Measurements from ENCODE around the gene COMMD10. TPM values are rescaled to one million over a fixed set of nuclear protein-coding genes. Genes with fewer than 3 reads are reported as not detected.

The COMMD10 gene
- total and polyA plus RNA-seq, 2 of the 4 experiments (the other 2 are of a cell fraction), result 12.8 to 20.4 TPM

GRCh38 chr5:116135344-116135743, 50.5 kb downstream of the COMMD10 start:
- BruUV-seq (replicated peaks), result no TSS peak
- no peaks in the 10 kb centered on the region for H3K9me1 ChIP-seq (ENCODE audit: insufficient read depth, low read length)
- TF ChIP-seq ELK1 (IDR thresholded peaks at IDR 0.05; ENCODE audit: borderline replicate concordance, low read depth, low read length), result no peak
- no peak for TF ChIP-seq NFE2L2 (IDR thresholded peaks at IDR 0.05; ENCODE audit: low read depth, low read length)
- TF ChIP-seq RFX5 (IDR thresholded peaks at IDR 0.05; ENCODE audit: low read depth, low read length), result no peak
- TF ChIP-seq BHLHE40 (IDR thresholded peaks at IDR 0.05; ENCODE audit: low read depth, low read length), result no peak
- TF ChIP-seq CTCF (conservative IDR thresholded peaks at IDR 0.05; ENCODE audit: low read depth, low read length), result no peak
- TF ChIP-seq CHD1 (IDR thresholded peaks at IDR 0.05; ENCODE audit: low read depth, low read length), result no peak
- no peak for TF ChIP-seq POLR2A (IDR thresholded peaks at IDR 0.05; ENCODE audit: low read depth, low read length)
- no peak for TF ChIP-seq MAZ (IDR thresholded peaks at IDR 0.05; ENCODE audit: borderline replicate concordance, low read depth, low read length)
- no peak for TF ChIP-seq MAFK (IDR thresholded peaks at IDR 0.05; ENCODE audit: low read depth, low read length)
- no peak for TF ChIP-seq RCOR1 (IDR thresholded peaks at IDR 0.05; ENCODE audit: insufficient replicate concordance, low read length)
- no peak for TF ChIP-seq FOS (IDR thresholded peaks at IDR 0.05; ENCODE audit: low read depth, low read length)
- TF ChIP-seq CEBPB (IDR thresholded peaks at IDR 0.05; ENCODE audit: low read depth, low read length), result no peak
- TF ChIP-seq RAD21 (IDR thresholded peaks at IDR 0.05; ENCODE audit: low read length), result no peak
- no peak for TF ChIP-seq USF2 (IDR thresholded peaks at IDR 0.05; ENCODE audit: low read depth, low read length)
- TF ChIP-seq MXI1 (IDR thresholded peaks at IDR 0.05; ENCODE audit: borderline replicate concordance, low read depth, low read length), result no peak
- TF ChIP-seq SMC3 (IDR thresholded peaks at IDR 0.05; ENCODE audit: low read depth, low read length), result no peak
- H3K14ac ChIP-seq (replicated peaks; ENCODE audit: low read depth, low read length), result no peak overlapping the region
- no peak overlapping the region for H2BK120ac ChIP-seq (ENCODE audit: low read depth, low read length)
- in situ Hi-C loops (cut with MboI; ENCODE audit: low sequenced_read_pairs) (no loop called here), intact Hi-C loops (cut with micrococcal nuclease) (loop anchor here (5.0 kb wide), 2 partner anchors 227 to 437 kb away; partner anchors contain the start of gene SEMA6A), dilution Hi-C loops (cut with HindIII; ENCODE audit: low sequenced_read_pairs, unreplicated experiment) (no loop called here)
- no peak overlapping the region for H3K9ac ChIP-seq (ENCODE audit: low read depth, low read length)
- H3K4me2 ChIP-seq (ENCODE audit: low read depth, low read length), result no peak overlapping the region
- H3K18ac ChIP-seq (ENCODE audit: low read depth, low read length), result no peak overlapping the region
- H2AK9ac ChIP-seq (replicated peaks; ENCODE audit: low read depth, low read length, poor library complexity), result no peak overlapping the region
- no peak overlapping the region for H4K91ac ChIP-seq (ENCODE audit: insufficient read depth, low read depth, low read length)
- 0 out of 2 replicates have a peak, but pooled peaks cover 2% of the 10 kb centered on the region for H3K4me1 ChIP-seq (ENCODE audit: control insufficient read depth, insufficient read depth, low read length)
- H3K4me3 ChIP-seq (ENCODE audit: insufficient read depth, low read depth, low read length), result no peak overlapping the region
- H3K27ac ChIP-seq (ENCODE audit: insufficient read depth, low read length), result no peak overlapping the region
- ChIA-PET POLR2A (ENCODE audit: unreplicated experiment) (no interaction called here), CTCF (no interaction called here)
- ATAC-seq (ENCODE audit: low read depth) (no peak), DNase-seq (no peak)
- no peak overlapping the region for H3K56ac ChIP-seq (ENCODE audit: extremely low read depth, insufficient read depth, low read length)
- WGBS, 2 experiments (ENCODE audit: extremely low coverage in 2 of 2, insufficient read length in 1 of 2), result no CpG with 5 or more reads among the region's 5 CpGs
- no peak overlapping the region for H2BK15ac ChIP-seq (ENCODE audit: low read depth, low read length)
- H3K27me3 ChIP-seq (ENCODE audit: control insufficient read depth, insufficient read depth, low read length), result no peaks in the 10 kb centered on the region
- H3K79me1 ChIP-seq (ENCODE audit: low read depth in 1 of 2, low read length in 2 of 2), result peaks cover 0 to 5% of the 10 kb centered on the region in 2 experiments; a peak in 2 of 4 replicates
- H4K5ac ChIP-seq (ENCODE audit: low read depth, low read length), result no peak overlapping the region
- H3K23ac ChIP-seq (ENCODE audit: low read depth, low read length), result no peak overlapping the region
- no peaks in the 10 kb centered on the region for H3K9me3 ChIP-seq (ENCODE audit: control insufficient read depth, insufficient read depth, low read length)
- no peak overlapping the region for H3K4ac ChIP-seq (ENCODE audit: low read depth, low read length)
- H2AK5ac ChIP-seq (ENCODE audit: low read depth, low read length), result no peak overlapping the region
- no peak overlapping the region for H2AFZ ChIP-seq (replicated peaks; ENCODE audit: low read length, poor library complexity)
- H4K20me1 ChIP-seq (ENCODE audit: insufficient read depth, low read length), result no peaks in the 10 kb centered on the region
- no peaks in the 10 kb centered on the region for H3K36me3 ChIP-seq (ENCODE audit: control insufficient read depth, insufficient read depth, low read length)
- no peak overlapping the region for H4K8ac ChIP-seq (ENCODE audit: low read depth in 2 of 2, low read length in 2 of 2)
- no peak overlapping the region for H2BK5ac ChIP-seq (ENCODE audit: low read depth, low read length, poor library complexity, severe bottlenecking)
- H2BK20ac ChIP-seq (ENCODE audit: low read depth, low read length), result no peak overlapping the region

Data from IMR-90 (cell line).